MM.1S (cell line): ENCODE results near the gene MCTP2.

ENCODE experiments used
- DNase-seq: peaks from one replicate; pipeline ENCODE4 v3.0.0-alpha.2; 2015
- H2AFZ ChIP-seq: fragments of 300-600 bp; sonication (generic); 2 replicates; pipeline ENCODE4 v1.6.0; 2016; ENCODE audit warnings: antibody characterized with exemption, low read length
- H3F3A ChIP-seq: fragments of 300-600 bp; sonication (generic); 2 replicates; pipeline ENCODE4 v1.6.1; 2016; ENCODE audit warnings: mild to moderate bottlenecking, antibody characterized with exemption, low read length, moderate library complexity, mixed read lengths; ENCODE audit not compliant: insufficient read depth
- H3K27ac ChIP-seq: fragments of 300-600 bp; sonication (generic); 2 replicates; pipeline ENCODE4 v1.5.1; 2016; ENCODE audit warnings: mild to moderate bottlenecking, low read length
- H3K27me3 ChIP-seq: fragments of 300-600 bp; sonication (generic); replicated peaks from 2 replicates; pipeline ENCODE4 v1.6.0; 2016; ENCODE audit warnings: low read length; ENCODE audit not compliant: insufficient read depth
- H3K36me3 ChIP-seq: fragments of 300-600 bp; sonication (generic); replicated peaks from 2 replicates; pipeline ENCODE4 v1.6.1; 2016; ENCODE audit warnings: mild to moderate bottlenecking, low read length, mixed read lengths; ENCODE audit not compliant: insufficient read depth
- H3K4me1 ChIP-seq: fragments of 300-600 bp; sonication (generic); 2 replicates; pipeline ENCODE4 v1.6.1; 2016; ENCODE audit warnings: low read length, mixed read lengths
- H3K4me2 ChIP-seq: fragments of 300-600 bp; sonication (generic); 2 replicates; pipeline ENCODE4 v1.6.0; 2016; ENCODE audit warnings: low read depth, low read length
- H3K4me3 ChIP-seq: fragments of 300-600 bp; sonication (generic); 2 replicates; pipeline ENCODE4 v1.5.1; 2016; ENCODE audit warnings: low read length, mixed read lengths
- H3K79me2 ChIP-seq: fragments of 300-600 bp; sonication (generic); 2 replicates; pipeline ENCODE4 v1.6.1; 2016; ENCODE audit warnings: mixed run types, low read length, mixed read lengths
- H3K9ac ChIP-seq: fragments of 300-600 bp; sonication (generic); 2 replicates; pipeline ENCODE4 v1.6.1; 2016; ENCODE audit warnings: low read length, mixed read lengths
- H3K9me2 ChIP-seq: fragments of 300-600 bp; sonication (generic); replicated peaks from 2 replicates; pipeline ENCODE4 v1.6.1; 2016; ENCODE audit warnings: mild to moderate bottlenecking, low read length, mixed read lengths; ENCODE audit not compliant: insufficient read depth
- H3K9me3 ChIP-seq: fragments of 300-600 bp; sonication (generic); replicated peaks from 2 replicates; pipeline ENCODE4 v1.6.1; 2016; ENCODE audit warnings: mild to moderate bottlenecking, low read length, mixed read lengths; ENCODE audit not compliant: insufficient read depth
- H4K20me1 ChIP-seq: fragments of 300-600 bp; sonication (generic); 2 replicates; pipeline ENCODE4 v1.6.1; 2016; ENCODE audit warnings: mild to moderate bottlenecking, low read length, moderate library complexity, mixed read lengths; ENCODE audit not compliant: insufficient read depth
- CTCF ChIP-seq: fragments of 300-600 bp; sonication (generic); IDR thresholded peaks from 2 replicates; pipeline ENCODE4 v1.5.1; 2016; ENCODE audit warnings: antibody characterized with exemption, low read length, mixed read lengths
- EZH2 ChIP-seq: fragments of 300-600 bp; sonication (generic); optimal IDR thresholded peaks from 2 replicates; pipeline ENCODE3; 2017; ENCODE audit warnings: low read depth, mild to moderate bottlenecking, antibody characterized with exemption, low read length, mixed read lengths
- EZH2phosphoT487 ChIP-seq: fragments of 300-600 bp; sonication (generic); IDR thresholded peaks from 2 replicates; pipeline ENCODE4 v1.6.1; 2018; ENCODE audit warnings: antibody characterized with exemption, low read length

MCTP2 gene

GRCh38 chr15:94453227-94453988 is 222.0 kb downstream of the MCTP2 start:
- no peaks in the 10 kb centered on the region for H3F3A ChIP-seq
- H3K9me2 ChIP-seq = no peaks in the 10 kb centered on the region
- no peak overlapping the region for H3K27ac ChIP-seq
- no peak for DNase-seq
- no peaks in the 10 kb centered on the region for H4K20me1 ChIP-seq
- no peak overlapping the region for H3K4me2 ChIP-seq
- H3K79me2 ChIP-seq = no peaks in the 10 kb centered on the region
- H3K9ac ChIP-seq = no peak overlapping the region
- no peaks in the 10 kb centered on the region for H3K36me3 ChIP-seq
- no peaks in the 10 kb centered on the region for H3K4me1 ChIP-seq
- no peaks in the 10 kb centered on the region for H3K27me3 ChIP-seq
- TF ChIP-seq EZH2 (no peak), CTCF (no peak), EZH2phosphoT487 (no peak)
- H2AFZ ChIP-seq = no peak overlapping the region
- H3K4me3 ChIP-seq = no peak overlapping the region
- no peaks in the 10 kb centered on the region for H3K9me3 ChIP-seq

GRCh38 chr15:94455297-94455696 is 223.9 kb downstream of the MCTP2 start:
- no peak overlapping the region for H3K4me2 ChIP-seq
- H3K4me3 ChIP-seq = no peak overlapping the region
- H3K27me3 ChIP-seq = no peaks in the 10 kb centered on the region
- H3K36me3 ChIP-seq = no peaks in the 10 kb centered on the region
- no peaks in the 10 kb centered on the region for H3K79me2 ChIP-seq
- no peak for TF ChIP-seq EZH2
- TF ChIP-seq EZH2phosphoT487 = no peak
- no peak for TF ChIP-seq CTCF
- H3K9me3 ChIP-seq = no peaks in the 10 kb centered on the region
- no peak overlapping the region for H2AFZ ChIP-seq
- no peak overlapping the region for H3K27ac ChIP-seq
- H3F3A ChIP-seq = no peaks in the 10 kb centered on the region
- no peaks in the 10 kb centered on the region for H3K9me2 ChIP-seq
- H3K9ac ChIP-seq = no peak overlapping the region
- no peak for DNase-seq
- no peaks in the 10 kb centered on the region for H3K4me1 ChIP-seq
- no peaks in the 10 kb centered on the region for H4K20me1 ChIP-seq

DNA sequence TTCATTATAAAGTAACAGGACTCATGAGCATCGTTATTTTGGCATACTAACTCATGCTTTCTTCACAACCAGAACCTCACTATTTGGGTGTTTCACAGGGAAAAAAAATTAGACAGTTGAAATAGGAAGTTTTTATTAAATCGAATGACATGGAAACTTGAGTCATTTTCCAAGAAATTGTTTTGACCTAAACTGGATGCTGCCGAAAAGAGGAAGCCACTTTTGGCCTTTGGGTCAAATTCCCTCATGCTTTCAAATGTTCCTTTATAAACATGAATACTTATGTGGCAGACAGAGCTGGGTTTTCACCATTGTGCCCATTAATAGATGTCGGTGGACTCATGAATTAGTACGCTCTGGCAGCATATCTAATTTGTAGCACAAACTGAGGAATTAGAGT is 224.9 kb downstream of the MCTP2 start:
- no peak overlapping the region for H3K4me3 ChIP-seq
- H3K27me3 ChIP-seq = no peaks in the 10 kb centered on the region
- H3K4me1 ChIP-seq = no peaks in the 10 kb centered on the region
- H3K79me2 ChIP-seq = no peaks in the 10 kb centered on the region
- H3K9me3 ChIP-seq = no peaks in the 10 kb centered on the region
- H3F3A ChIP-seq = no peaks in the 10 kb centered on the region
- TF ChIP-seq EZH2phosphoT487 (no peak), CTCF (no peak), EZH2 (no peak)
- no peak overlapping the region for H3K9ac ChIP-seq
- no peaks in the 10 kb centered on the region for H3K36me3 ChIP-seq
- no peak for DNase-seq
- no peak overlapping the region for H3K4me2 ChIP-seq
- no peak overlapping the region for H2AFZ ChIP-seq
- H3K27ac ChIP-seq = no peak overlapping the region
- H3K9me2 ChIP-seq = no peaks in the 10 kb centered on the region
- no peaks in the 10 kb centered on the region for H4K20me1 ChIP-seq
